ENCODE measurements around the gene ABHD8. TPM values are rescaled to one million over a fixed set of nuclear protein-coding genes. Genes with fewer than 3 reads are reported as not detected.
A peak's percentile ranks its signal among the peaks of the same experiment; 100 is the strongest.

Gene ABHD8
- total RNA-seq, 1 donor from 2014 or later: 16.9 TPM

- H3K9me3 Mint-ChIP-seq (ENCODE audit: low read depth): no peaks in the 10 kb centered on the region
- no peaks in the 10 kb centered on the region for H3K4me1 Mint-ChIP-seq (ENCODE audit: low read depth)
- H3K36me3 Mint-ChIP-seq (ENCODE audit: insufficient read depth): peaks cover 7% of the 10 kb centered on the region
- DNase-seq (ENCODE audit: low spot score, unreplicated experiment): peak; percentile 73
- peak; percentile 56 for TF ChIP-seq CTCF (IDR thresholded peaks at IDR 0.05; ENCODE audit: unreplicated experiment)
- H3K27me3 Mint-ChIP-seq: no peaks in the 10 kb centered on the region
- peak overlapping the region; percentile 80 for H3K27ac Mint-ChIP-seq
- peak overlapping the region; percentile 67 for H3K4me3 Mint-ChIP-seq (ENCODE audit: low read depth)
Observed at GRCh38 chr19:17292301-17293074, 10.7 kb downstream of the ABHD8 start.

- H3K36me3 Mint-ChIP-seq (ENCODE audit: insufficient read depth): peaks cover under 1% of the 10 kb centered on the region
Observed at GRCh38 chr19:17289489-17289888, 13.7 kb downstream of the ABHD8 start.

GRCh38 chr19:17286752-17287151 lies 16.5 kb downstream of the ABHD8 start:
- Mint-ChIP-seq H3K27ac (no peak overlapping the region), H3K4me1 (ENCODE audit: low read depth) (no peaks in the 10 kb centered on the region), H3K36me3 (ENCODE audit: insufficient read depth) (no peaks in the 10 kb centered on the region), H3K27me3 (peaks cover 3% of the 10 kb centered on the region), H3K9me3 (ENCODE audit: low read depth) (no peaks in the 10 kb centered on the region), H3K4me3 (ENCODE audit: low read depth) (no peak overlapping the region)
- DNase-seq (ENCODE audit: low spot score, unreplicated experiment): no peak
- no peak for TF ChIP-seq CTCF (IDR thresholded peaks at IDR 0.05; ENCODE audit: unreplicated experiment)

More at GRCh38 chr19:17289489-17289888, 13.7 kb downstream of the ABHD8 start:
- no peaks in the 10 kb centered on the region for H3K9me3 Mint-ChIP-seq (ENCODE audit: low read depth)
- DNase-seq (ENCODE audit: low spot score, unreplicated experiment): peak; percentile 63
- H3K4me1 Mint-ChIP-seq (ENCODE audit: low read depth): no peaks in the 10 kb centered on the region
- no peak for TF ChIP-seq CTCF (IDR thresholded peaks at IDR 0.05; ENCODE audit: unreplicated experiment)
- no peak overlapping the region for H3K27ac Mint-ChIP-seq
- no peak overlapping the region for H3K4me3 Mint-ChIP-seq (ENCODE audit: low read depth)
- H3K27me3 Mint-ChIP-seq: no peaks in the 10 kb centered on the region

- Mint-ChIP-seq H3K27ac (no peak overlapping the region), H3K4me1 (ENCODE audit: low read depth) (no peaks in the 10 kb centered on the region), H3K9me3 (ENCODE audit: low read depth) (no peaks in the 10 kb centered on the region), H3K4me3 (ENCODE audit: low read depth) (no peak overlapping the region), H3K36me3 (ENCODE audit: insufficient read depth) (no peaks in the 10 kb centered on the region), H3K27me3 (peaks cover 6% of the 10 kb centered on the region)
- DNase-seq (ENCODE audit: low spot score, unreplicated experiment): no peak
- no peak for TF ChIP-seq CTCF (IDR thresholded peaks at IDR 0.05; ENCODE audit: unreplicated experiment)
Observed at GRCh38 chr19:17286263-17286662, 17.0 kb downstream of the ABHD8 start.

GRCh38 chr19:17285415-17286135 lies 17.6 kb downstream of the ABHD8 start:
- H3K27ac Mint-ChIP-seq: no peak overlapping the region
- H3K36me3 Mint-ChIP-seq (ENCODE audit: insufficient read depth): no peaks in the 10 kb centered on the region
- H3K4me3 Mint-ChIP-seq (ENCODE audit: low read depth): no peak overlapping the region
- no peaks in the 10 kb centered on the region for H3K9me3 Mint-ChIP-seq (ENCODE audit: low read depth)
- H3K4me1 Mint-ChIP-seq (ENCODE audit: low read depth): no peaks in the 10 kb centered on the region
- no peak for TF ChIP-seq CTCF (IDR thresholded peaks at IDR 0.05; ENCODE audit: unreplicated experiment)
- H3K27me3 Mint-ChIP-seq: peaks cover 7% of the 10 kb centered on the region
- no peak for DNase-seq (ENCODE audit: low spot score, unreplicated experiment)

Measured in progenitor cell of endocrine pancreas (in vitro differentiated cells).